22Rv1 (cell line): ENCODE measurements around the gene CMTM8.

Experiments used
- H3K27ac ChIP-seq: fragments of 450-650 bp; 2 replicates; pipeline ENCODE4 v1.5.1; 2017
- ZFX ChIP-seq: fragments of 450-650 bp; IDR thresholded peaks from 2 replicates; pipeline ENCODE4 v1.6.1; 2017; ENCODE audit warnings: antibody characterized with exemption, borderline replicate concordance
- TF ChIP-seq, protein P1 (sequence below): fragments of 450-650 bp; IDR thresholded peaks from 2 replicates; pipeline ENCODE4 v1.5.1; 2017; ENCODE audit warnings: mild to moderate bottlenecking

The CMTM8 gene

DNA sequence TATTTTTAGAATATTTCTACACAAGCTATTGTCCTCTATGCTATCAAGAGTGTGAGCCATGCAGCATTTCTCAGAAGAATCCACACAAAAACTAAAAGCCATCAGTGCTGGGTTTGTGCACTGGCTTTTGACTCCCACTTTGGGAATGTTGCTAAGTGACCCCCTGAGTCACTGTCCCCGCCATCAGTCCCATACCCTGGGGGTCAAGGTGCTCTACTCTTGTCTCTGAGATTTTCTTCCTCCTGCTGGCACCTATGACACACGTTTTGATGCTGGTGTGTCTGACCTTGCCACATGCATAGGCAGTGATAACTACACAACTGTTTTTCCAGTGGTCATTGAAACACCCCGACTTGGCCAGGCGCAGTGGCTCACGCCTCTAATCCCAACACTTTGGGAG, 173.0 kb downstream of the CMTM8 start:
- H3K27ac ChIP-seq = no peak overlapping the region
- no peak for TF ChIP-seq ZFX
- TF ChIP-seq, protein P1, sequence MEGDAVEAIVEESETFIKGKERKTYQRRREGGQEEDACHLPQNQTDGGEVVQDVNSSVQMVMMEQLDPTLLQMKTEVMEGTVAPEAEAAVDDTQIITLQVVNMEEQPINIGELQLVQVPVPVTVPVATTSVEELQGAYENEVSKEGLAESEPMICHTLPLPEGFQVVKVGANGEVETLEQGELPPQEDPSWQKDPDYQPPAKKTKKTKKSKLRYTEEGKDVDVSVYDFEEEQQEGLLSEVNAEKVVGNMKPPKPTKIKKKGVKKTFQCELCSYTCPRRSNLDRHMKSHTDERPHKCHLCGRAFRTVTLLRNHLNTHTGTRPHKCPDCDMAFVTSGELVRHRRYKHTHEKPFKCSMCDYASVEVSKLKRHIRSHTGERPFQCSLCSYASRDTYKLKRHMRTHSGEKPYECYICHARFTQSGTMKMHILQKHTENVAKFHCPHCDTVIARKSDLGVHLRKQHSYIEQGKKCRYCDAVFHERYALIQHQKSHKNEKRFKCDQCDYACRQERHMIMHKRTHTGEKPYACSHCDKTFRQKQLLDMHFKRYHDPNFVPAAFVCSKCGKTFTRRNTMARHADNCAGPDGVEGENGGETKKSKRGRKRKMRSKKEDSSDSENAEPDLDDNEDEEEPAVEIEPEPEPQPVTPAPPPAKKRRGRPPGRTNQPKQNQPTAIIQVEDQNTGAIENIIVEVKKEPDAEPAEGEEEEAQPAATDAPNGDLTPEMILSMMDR = no peak

DNA sequence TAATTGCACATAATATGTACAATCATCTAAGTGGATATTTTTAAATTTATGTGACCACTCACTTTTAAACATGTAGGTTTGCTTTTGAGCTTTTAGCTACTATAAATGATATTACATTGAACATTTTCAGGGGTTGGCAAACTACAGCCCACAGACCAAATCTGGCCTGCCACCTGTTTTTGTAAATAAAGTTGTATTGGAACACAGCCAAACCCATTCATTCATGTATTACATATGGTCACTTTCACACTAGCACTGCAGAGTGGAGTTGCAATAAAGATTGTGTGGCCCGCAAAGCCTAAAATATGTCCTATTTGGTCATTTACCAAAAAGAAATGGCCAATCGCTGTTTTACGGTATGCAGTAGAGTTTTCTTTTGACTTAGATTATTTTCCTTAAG, 174.4 kb downstream of the CMTM8 start:
- no peak overlapping the region for H3K27ac ChIP-seq
- no peak for TF ChIP-seq ZFX
- TF ChIP-seq, protein P1 = no peak

DNA sequence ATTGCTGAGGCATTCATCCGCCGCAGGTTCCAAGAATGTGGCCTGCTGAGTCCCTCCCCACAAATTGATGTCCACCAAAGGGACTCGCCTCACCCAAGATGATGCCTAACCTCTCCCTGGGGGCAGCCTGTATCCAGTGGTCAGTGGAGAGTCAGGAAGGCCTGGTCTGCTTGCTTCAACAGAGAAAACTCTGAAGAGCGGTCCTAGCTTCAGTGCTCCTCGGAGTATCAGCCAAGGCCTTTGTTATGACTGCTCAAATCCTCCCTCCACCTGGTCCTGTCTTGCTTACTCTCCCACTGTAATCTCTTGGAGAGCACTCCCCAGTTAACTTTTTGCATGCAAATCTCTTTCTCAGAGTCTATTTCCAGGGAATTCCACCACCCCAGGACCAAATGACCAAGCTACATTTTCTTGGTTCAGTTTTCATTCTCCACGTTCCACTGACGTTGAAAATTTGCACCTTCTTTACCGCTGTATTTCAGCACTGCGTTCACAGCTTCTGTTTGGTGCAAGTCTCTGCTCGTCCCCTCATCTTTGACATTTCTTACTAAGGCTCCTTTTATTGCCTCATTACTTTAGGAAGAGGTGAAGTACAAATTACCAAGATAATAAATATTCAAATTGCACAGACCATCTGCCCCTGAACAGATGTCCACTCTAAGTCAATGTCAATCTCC, 175.5 kb downstream of the CMTM8 start:
- TF ChIP-seq, protein P1 = no peak
- TF ChIP-seq ZFX = no peak
- no peak overlapping the region for H3K27ac ChIP-seq

DNA sequence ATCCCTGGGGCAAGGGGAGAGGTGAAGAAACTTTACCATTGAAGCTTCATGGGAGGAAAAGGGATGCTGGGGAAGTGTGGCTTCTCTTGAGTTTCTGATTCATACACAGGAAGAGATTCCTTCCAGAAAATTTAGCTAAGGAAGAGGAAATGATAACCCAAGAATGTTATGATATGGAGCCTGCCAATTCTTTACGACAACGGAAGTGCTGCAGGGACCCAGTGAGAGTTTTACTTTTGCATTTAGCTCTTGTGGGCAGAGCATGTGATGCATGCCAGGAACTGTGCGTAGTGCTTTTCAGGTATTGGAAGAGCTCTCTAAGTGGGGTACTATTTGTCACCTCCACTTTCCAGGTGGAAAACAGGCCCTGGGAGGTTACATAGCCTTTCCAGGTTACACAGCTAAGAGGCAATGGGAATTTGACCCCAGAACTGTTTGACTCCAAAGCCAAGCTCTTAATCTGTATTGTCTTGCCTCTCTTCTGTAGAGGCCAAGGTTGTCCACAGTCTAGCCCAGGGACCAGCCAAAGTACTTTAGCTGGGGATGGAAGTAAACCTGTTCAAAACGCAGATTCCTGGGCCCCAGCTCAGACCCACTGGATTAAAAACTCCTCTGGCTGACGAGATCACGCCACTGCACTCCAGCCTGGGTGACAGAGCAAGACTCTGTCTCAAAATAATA, 176.2 kb downstream of the CMTM8 start:
- no peak overlapping the region for H3K27ac ChIP-seq
- TF ChIP-seq ZFX = no peak
- TF ChIP-seq, protein P1 = no peak

DNA sequence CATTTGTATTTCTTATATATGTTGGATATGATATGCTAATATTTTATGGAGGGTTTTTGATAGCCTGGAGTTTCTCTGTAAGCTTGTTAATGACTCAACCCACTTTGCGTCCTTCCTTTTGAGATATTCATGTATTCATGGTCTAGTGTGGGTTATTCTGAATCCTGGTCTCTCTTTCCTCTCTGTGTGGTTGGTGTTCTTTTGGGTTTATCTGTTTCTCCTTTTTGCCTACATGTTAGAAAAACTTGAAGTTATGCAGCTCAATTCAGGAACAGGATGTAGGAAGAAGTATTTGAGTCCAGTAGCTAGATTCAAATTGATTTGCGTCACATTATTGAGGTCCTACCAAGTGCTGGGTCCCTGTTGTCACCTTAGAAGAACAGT, 181.3 kb downstream of the CMTM8 start:
- no peak for TF ChIP-seq ZFX
- no peak overlapping the region for H3K27ac ChIP-seq
